ENCODE measurements around the gene IMPG2. TPM values are rescaled to one million over a fixed set of nuclear protein-coding genes. Genes with fewer than 3 reads are reported as not detected.

Gene IMPG2
- total RNA-seq, 1 experiment from 2014 or later, result 0.04 TPM

DNA sequence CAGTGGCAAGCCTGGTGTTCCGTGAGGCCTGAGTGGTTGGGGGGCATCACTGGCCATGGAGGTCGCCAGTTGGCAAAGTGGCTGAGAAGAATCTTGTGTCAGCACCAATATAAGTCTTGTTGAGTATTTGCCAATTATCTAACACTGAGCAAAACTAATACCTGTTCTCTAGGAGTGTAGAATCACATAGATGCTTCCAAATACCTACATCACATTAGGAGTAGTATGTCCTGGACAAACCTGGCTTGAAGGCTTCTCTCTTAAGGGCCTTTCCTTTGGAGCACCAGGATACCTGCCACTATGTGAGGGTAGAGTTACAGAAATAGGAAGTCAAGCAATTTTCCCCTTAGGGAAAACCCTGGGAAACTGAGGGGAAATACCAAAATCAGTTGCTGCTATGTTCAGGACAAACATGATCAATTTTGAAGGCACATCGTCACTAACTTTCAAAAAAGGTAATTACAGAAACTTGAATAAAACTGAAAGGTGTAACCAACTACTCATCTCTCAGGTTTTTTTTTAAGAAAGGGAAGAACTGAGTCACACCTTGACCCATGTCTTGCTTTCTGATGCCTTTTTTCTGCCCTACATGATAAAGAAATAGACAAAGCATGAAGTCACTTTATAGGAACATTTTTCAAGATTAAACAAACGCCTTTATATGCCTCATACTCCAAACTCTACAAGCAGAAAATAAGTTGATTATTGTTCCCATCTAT lies 100.4 kb downstream of the IMPG2 start:
- DNase-seq, result no peak
- Mint-ChIP-seq H3K36me3 (ENCODE audit: insufficient read depth in 1 of 3, low read depth in 3 of 3) (peaks cover 0 to 12% (median 9%) of the 10 kb centered on the region in 3 experiments; a peak in 6 of 7 replicates), H3K27me3 (ENCODE audit: low read depth) (no peaks in the 10 kb centered on the region; the same call in 1 of the 2 replicates), H3K4me3 (no peak overlapping the region), H3K4me1 (no peaks in the 10 kb centered on the region), H3K27ac (no peak overlapping the region; a peak in 1 of 7 replicates), H3K9me3 (peaks cover 5 to 11% of the 10 kb centered on the region in 2 experiments)
- no peak overlapping the region for H3K4ac ChIP-seq (ENCODE audit: low read depth, low read length)
- WGBS (ENCODE audit: extremely low coverage, insufficient read length, low lambda C conversion rate), result no CpG with 5 or more reads among the region's 4 CpGs
- no peaks in the 10 kb centered on the region for H3K79me2 ChIP-seq (ENCODE audit: insufficient read depth, low read length)
- no peak overlapping the region for H3T11ph ChIP-seq (ENCODE audit: low read length)
- no peak overlapping the region for H4K8ac ChIP-seq (replicated peaks; ENCODE audit: insufficient read length, low read depth, low read length)
- no peak overlapping the region for H2AK5ac ChIP-seq (ENCODE audit: insufficient read length, low read length)
- no peak overlapping the region for H3K4me2 ChIP-seq (ENCODE audit: insufficient read depth, insufficient read length, low read length)
- H4K20me1 ChIP-seq (ENCODE audit: control insufficient read depth, insufficient read depth, insufficient read length), result no peaks in the 10 kb centered on the region
- H2AFZ ChIP-seq (ENCODE audit: low read length), result no peak overlapping the region
- H2BK120ac ChIP-seq (ENCODE audit: low read depth, low read length, poor library complexity, severe bottlenecking), result no peak overlapping the region
- no peak overlapping the region for H3K23ac ChIP-seq (ENCODE audit: insufficient read length, low read depth, low read length)
- no peak overlapping the region for H3K9ac ChIP-seq (ENCODE audit: extremely low read depth, insufficient read length, low read length)
- peaks cover 9% of the 10 kb centered on the region for H3K9me3 ChIP-seq (ENCODE audit: control insufficient read depth, low read depth, low read length)
- no peak overlapping the region for H3K56ac ChIP-seq (ENCODE audit: insufficient read length, low read depth, low read length)
- no peaks in the 10 kb centered on the region for H3K4me1 ChIP-seq (ENCODE audit: insufficient read depth, low read length)
- TF ChIP-seq CTCF (conservative IDR thresholded peaks at IDR 0.05), result no peak
- no peak overlapping the region for H4K91ac ChIP-seq (ENCODE audit: insufficient read length, low read depth, low read length)
- H2BK15ac ChIP-seq (ENCODE audit: low read depth, low read length), result no peak overlapping the region
- H3K18ac ChIP-seq (ENCODE audit: insufficient read length, low read depth, low read length), result no peak overlapping the region
- H4K5ac ChIP-seq (ENCODE audit: insufficient read length, low read depth, low read length), result no peak overlapping the region
- no peak overlapping the region for H2BK5ac ChIP-seq (ENCODE audit: insufficient read length, low read length)
- no peak overlapping the region for H2BK20ac ChIP-seq (ENCODE audit: low read depth, low read length, poor library complexity, severe bottlenecking)
- no peaks in the 10 kb centered on the region for H3K23me2 ChIP-seq (ENCODE audit: insufficient read length, low read depth, low read length, poor library complexity, severe bottlenecking)
- H3K79me1 ChIP-seq (ENCODE audit: insufficient read depth, low read depth, low read length, poor library complexity, severe bottlenecking), result no peaks in the 10 kb centered on the region
- H3K27me3 ChIP-seq (ENCODE audit: insufficient read depth, low read length), result no peaks in the 10 kb centered on the region
- no peak overlapping the region for H3K14ac ChIP-seq (ENCODE audit: insufficient read depth, low read length)
- no peak overlapping the region for H3K27ac ChIP-seq (ENCODE audit: insufficient read length, low read depth, low read length)
- H2BK12ac ChIP-seq (ENCODE audit: insufficient read length, low read depth, low read length), result no peak overlapping the region

All from H9 (cell line).